Globus pallidus (tissue), 1 donor: ENCODE measurements around the gene NHSL2.

Source experiments
- DNase-seq: peaks from one replicate; pipeline ENCODE4 v3.0.0-alpha.2; 2015; ENCODE audit warnings: low spot score

NHSL2 gene

DNA sequence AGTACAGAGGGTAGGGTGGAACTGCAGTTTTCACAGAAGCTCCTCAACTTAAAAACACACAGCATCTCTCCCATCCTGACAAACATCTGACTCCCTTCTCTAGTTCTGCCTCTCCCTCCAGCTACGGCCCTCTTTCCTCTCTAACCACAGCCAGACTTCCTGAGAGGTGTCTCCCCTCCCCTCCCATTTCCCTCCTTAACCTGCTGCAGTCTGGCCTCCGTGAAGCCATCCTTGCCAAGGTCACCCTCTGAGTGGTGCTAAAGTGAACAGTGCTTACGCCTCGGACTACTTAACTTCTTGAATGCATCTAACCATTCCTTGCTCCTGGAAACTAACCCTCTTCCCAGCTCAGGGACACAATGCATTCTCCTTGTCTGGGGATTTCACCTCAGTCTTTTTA is 167.8 kb downstream of the NHSL2 start:
- DNase-seq: no peak

DNA sequence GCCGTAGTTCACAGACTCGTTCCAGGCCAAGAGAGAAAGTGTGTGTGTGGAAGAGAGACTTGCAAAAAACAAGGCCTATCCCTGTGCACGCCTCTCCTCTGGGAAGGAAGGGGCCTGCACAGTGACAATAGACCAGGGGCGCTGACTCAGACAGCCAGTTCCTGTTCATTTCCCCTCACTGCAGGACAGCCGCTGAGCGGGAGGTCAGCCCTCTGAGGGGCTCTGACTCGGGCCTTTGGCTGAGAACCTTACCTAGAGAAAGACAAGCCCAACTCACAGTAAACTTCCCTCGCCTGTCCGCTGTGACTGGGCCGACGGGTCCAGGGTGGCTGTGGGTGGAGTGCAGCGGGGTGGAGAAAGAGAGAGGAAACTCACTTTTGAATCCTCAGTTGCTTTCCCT is 169.0 kb downstream of the NHSL2 start:
- no peak for DNase-seq

DNA sequence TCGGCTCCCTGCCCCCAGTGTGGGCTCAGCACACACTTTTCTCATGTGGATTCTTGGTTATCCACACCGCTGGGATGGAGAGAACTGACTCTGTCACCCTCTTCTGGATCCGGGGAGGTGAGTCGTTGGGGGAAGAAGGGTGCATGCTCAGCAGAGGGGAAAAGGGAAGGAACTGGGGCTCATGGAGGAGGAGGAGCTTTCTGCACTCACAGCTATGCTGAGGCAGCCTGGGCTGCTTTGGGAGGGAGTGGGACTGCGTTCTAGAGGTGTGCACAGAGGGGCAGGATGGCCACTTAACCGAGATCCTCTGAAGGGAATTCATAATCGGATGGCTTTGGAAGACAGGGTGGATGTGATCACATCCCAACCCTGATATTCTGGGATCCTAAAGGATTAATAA is 169.5 kb downstream of the NHSL2 start:
- no peak for DNase-seq

DNA sequence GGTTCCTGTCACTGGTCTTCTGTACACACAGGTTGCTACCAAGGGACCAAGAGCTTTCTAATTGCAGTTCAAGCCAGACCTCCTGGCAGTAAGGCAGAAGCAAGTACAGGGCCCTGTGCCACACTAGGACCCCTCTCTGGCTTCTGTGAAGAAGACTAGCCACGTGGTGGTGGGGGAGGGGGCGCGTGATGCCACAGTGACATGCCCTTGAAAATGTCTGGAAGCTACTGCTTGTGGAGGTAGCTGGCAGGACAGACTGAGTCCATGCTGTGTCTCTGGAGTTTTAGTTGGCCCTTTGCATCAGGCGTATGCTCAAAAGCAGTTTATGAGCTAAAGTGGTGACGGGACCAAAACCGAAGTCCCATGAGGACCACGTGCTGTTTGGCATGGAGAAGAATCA is 170.2 kb downstream of the NHSL2 start:
- no peak for DNase-seq

DNA sequence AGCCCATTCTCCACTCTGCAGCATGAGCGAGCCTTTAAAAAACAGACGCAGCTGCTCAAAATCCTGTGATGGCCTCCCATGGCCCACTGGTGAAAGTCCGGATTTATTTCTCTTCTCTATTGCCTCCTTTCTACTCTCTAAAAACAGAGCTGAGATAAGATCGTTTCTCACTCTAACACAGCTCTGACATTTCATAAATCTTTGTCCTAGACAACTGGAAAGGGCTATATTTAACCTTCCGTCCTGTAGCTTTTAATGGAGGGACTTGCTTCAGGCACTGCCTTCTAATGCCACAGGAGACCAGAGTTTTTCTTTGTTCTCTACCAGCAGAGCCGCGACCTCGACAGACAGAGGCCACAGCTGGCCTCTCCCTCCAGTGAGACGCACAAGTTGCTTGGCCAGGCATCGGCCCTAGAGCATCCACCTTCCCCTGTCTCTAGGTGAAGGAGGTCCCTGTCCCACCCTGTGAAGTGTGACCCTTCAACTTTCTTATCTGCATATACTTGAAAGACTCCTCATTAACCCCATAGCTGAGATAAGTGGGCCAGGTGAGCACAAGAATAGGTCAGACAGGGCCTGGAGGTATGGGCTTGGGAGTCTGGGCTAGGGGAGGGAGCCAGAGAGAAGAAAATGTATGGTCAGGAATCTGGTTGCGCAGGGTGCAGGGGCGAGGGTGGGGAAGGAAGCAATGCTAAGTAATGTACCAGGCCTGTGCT is 171.1 kb downstream of the NHSL2 start:
- no peak for DNase-seq

DNA sequence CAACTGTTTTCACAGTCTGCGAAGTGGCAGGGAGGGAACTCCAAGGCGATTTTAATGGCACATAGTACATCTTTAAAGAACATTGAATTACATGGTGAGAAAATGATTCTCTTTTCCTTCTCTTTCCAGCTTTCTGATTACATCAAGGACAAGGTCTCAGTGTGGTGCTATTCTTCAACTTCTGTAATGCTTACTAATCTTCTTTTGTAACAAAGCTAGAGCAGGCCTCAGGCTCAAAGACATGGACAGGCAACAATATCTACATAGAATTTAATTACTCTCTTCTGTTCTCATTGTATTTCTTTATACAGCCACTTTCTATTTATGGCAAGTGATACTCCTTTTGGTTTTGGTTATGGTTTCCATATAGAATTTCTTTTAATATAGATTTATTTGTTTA is 172.6 kb downstream of the NHSL2 start:
- DNase-seq: no peak

DNA sequence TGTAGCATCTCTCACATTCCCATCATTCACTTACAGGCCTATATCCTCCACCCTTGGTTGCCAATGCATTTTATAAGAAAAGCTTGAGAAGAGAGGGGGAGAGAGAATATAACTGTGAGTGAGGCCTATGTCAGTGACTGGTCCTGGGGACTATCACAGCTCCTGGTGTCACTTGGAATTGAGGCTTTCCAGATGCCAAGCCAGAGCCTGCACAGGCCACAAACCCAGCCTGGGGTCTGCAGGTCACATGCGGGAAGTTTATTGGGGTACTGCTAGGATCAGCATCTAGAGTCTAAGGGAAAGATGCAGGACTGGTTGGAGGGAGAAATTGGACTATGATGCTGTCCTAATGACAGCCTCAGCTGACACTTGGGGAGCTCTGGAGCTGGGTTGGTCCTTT is 173.5 kb downstream of the NHSL2 start:
- DNase-seq: no peak

DNA sequence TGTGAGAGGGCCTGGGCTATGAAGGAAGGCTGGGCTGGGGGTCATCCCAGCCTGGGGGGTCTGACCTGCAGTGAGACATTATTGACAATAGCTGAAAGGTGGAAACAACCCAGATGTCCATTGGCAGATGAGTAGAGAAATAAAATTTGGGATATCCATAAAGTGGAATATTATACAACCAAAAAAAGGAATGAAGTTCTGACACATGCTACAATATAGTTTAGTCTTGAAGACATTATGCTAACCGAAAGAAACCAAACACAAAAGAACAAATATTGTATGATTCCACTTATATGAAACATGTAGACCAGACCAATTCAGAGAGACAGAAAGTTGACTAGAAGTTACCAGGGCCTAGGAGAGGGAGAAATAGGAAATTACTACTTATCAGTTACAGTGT is 176.3 kb downstream of the NHSL2 start:
- no peak for DNase-seq

DNA sequence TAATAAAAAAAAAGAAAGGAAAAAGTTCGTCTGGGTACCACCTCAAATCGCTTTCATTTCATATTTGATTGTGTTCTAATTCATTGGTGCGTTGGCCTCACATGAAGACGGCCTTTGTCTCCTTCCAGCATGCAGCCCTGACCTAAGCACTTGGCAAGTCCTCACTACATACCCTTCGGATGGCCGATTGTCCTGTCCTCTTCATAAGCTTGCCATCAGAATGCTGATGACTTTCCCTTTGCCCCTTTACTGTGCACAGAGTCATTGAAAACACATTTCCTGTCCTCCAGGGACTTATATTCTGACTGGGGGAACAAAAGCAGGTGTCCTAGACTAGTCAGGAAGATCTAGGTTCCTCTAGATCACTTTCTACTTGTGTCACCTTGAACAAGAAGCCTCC is 178.1 kb downstream of the NHSL2 start:
- DNase-seq: peak; percentile 61

DNA sequence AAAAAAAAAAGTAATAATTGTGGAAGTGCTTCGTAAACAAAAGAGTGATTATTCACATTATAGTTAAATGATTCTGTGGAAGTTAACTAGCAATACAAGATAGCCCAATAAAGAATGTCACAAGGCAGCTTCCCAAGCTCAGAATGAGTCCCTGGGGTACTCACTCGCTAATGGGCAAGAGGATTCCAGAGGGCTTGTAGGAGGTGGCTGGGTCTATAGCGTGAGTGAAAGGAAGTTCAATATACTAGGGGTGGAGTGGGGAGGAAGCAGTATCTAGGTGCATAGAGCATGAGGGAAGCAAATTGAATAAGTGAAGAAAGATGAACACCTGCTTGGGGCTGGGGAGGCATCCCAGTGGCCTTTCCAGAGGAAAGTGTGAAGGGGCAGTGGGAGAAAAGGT is 178.6 kb downstream of the NHSL2 start:
- DNase-seq: no peak

DNA sequence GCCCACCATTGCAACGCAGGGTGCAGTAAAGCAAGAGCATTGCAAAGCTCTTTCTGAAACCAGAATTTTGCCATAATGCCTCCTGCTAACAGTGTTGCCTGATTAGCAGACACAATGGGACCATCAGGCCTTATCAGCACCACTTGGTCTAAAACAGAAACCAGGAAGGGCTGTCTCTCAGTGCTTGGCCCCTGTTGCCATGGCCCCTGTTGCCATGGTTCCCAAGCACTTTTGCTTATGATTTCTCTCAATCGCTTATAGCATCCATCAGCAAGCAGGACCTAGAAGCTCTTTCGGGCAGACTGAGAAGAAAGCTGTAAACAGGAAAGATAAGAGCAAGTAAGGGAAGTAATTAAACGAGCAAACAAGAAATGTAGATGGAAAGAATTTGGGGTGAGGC is 184.2 kb downstream of the NHSL2 start:
- DNase-seq: no peak

DNA sequence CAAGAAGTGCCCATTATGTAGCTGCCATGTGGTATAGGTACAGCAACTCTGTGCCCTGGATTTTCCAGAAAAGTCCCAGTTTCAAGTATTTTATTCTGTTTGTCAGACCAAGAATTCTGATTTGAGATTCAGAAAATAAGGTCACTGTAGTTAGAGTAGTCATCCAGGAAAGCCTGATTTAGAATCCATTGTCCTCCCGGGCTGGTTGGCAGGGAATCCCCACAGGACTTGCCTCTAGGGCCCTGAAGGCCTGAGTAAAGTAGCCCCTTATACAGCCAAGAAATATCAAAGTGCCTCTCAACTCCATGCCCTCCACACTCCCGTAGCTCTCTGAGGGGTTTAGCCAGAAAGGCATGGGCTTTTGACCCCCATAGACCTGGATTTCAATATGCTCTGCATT is 184.7 kb downstream of the NHSL2 start:
- no peak for DNase-seq

DNA sequence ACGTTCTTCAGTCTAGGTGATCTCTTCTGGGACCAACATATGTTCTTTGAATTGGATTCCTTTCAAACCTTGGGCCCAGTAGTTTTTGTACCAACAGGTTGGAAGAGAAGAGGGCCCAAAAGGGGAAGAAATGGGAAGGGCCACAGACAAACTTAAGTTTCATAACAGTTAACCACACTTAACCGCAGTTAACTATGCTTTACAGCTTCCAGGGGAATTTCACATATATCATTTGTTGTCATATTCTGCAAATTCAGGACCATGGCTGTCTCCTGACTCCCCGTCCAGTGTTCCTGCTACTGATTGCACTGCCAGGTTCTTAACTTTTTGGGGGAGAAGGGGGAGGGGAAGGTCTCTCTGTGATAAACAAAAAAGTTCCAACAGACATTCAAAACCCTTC is 186.5 kb downstream of the NHSL2 start:
- no peak for DNase-seq

DNA sequence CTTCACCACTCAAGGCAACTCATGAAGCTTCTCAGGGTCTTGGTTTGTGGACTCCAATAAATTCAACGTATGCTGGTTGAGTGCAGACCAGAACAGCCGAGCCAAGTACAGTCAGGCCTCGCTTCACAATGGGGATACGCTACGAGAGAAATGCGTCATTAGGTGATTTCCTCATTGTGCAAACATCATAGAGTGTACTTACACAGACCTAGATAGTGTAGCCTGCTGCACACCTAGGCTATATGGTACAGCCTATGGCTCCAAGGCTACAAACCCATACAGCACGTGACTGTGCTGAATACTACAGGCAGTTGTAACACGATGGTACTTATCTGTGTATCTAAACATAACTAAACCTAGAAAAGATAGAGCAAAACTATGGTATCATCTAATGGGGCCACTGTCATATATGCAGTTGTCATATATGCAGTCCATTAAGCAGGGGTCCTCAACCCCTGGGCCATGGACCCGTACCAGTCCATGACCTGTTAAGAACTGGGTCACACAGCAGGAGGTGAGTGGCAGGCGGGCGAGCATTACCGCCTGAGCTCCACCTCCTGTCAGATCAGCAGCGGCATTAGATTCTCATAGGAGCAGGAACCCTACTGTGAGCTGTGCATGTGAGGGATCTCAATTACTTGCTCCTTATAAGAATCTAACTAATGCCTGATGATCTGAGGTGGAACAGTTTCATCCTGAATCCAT is 189.6 kb downstream of the NHSL2 start:
- DNase-seq: no peak

DNA sequence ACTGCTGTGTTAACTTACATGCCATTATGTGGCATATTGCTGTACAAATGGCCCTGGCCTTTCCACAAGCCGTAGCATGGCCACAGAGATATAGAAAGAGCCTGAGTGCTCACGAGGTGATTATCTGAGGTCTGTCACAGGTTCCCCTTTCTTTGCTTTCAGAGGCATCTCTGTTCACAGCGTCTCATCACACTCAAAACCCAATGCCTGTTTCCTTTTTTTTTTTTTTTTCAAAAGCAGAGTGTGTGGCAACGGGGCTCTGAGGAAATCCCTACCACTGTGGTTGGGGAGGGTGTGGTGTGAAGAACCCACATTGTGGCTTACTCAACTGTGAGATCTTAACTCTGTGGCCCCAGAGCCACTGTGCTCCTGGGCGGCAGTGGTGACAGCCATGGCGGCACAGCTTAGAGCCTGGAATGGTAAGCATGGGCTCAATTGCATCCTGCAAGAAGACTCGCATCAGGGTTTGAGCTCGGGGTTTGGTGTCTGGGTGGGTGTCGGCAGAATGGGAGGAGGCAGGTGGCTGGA is 190.2 kb downstream of the NHSL2 start:
- DNase-seq: peak; percentile 21

DNA sequence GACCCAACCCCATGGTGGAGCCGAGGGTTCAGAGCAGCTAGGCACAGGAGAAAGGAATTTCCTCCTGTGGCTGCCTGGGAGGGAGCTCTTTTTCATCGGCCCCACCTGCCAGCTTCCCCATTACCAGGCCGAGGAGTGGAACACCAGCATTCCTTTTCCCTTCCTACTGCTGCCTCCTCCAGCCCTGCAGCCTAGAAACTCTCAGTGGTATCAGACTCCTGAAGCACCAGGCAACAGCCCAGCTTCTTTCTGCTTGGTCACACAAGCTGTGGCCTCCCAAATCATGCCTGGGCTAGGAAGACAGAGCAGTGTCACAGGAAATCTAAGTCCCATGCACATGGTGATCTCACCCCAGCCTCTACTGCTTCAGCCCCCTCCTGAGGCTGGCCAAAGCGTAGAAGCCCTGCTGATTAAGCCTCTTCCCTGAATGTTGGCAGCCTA is 191.0 kb downstream of the NHSL2 start:
- DNase-seq: no peak

DNA sequence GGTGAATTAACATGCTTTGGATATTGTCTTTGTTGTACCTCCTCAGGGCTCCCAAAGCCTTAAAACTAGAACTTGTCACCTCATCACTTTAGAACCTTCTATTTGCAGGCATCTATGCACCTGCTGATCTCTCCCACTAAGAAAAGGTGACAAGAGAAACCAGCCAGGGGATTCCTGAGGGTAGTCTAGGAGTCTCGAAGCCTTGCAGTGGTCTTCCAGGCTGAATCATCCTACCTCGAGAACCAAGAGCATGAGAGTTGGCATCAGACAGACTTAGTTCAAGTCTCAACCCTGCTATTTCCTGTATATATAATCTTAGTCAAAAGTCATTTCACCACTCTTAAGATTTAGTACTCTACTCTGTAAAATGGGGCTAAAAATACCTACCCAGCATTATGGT is 191.5 kb downstream of the NHSL2 start:
- DNase-seq: no peak

DNA sequence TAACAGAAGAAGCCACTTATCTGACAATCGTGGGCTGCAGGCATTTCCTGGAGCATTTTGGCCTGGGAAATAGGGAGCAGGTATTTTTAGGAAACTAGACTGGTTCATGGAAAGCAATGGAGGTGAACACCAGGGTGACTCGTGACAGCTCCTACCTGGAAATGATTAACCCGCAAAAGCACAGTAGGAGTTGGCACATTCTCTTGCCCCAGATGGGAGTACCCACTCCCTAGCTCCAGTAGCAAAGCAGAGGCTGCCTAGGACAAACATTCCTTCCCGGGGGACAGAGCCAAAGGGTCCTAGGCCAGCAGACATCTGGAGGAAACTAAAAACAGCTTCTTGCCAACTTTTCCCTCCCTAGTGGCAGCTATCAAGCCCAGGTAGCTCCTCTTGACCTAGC is 192.1 kb downstream of the NHSL2 start:
- no peak for DNase-seq

DNA sequence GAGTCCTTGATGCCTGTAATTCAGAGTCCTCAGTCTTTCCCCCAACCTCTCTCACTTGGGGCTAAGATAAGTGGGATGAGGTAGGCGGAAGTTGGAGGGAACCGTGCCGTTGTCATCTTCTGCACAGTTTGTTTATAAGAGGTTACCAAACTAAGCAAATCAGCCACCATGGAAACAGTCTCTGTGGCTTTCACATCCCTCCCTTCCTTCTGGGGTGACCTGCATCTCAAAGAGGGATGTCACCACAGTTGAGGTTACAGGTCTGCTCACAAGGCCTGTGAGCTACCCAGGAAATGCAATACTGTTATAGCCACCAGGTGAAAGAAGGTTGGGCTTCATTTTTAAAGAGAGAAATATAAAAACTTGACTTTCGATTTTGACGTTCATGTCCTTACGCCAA is 194.8 kb downstream of the NHSL2 start:
- no peak for DNase-seq

DNA sequence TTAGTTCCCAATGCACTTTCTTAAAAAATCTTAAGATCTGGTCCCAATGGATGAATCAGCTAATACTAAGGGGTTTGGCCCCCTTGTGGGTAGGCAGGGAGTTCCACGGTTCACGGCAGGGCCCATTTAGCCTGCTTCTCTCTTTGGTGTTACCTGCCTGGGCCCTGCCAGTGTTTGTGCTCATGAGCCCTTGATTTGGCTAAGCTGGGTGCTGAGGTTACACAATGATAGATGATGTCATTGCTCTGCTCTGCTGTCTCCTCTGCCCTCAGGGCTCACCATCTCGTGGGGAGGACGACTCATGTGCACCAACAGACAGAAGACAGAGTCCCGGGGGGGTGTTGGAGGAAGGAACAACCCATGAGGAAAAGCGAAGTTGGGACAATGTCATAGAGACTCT is 196.7 kb downstream of the NHSL2 start:
- no peak for DNase-seq

DNA sequence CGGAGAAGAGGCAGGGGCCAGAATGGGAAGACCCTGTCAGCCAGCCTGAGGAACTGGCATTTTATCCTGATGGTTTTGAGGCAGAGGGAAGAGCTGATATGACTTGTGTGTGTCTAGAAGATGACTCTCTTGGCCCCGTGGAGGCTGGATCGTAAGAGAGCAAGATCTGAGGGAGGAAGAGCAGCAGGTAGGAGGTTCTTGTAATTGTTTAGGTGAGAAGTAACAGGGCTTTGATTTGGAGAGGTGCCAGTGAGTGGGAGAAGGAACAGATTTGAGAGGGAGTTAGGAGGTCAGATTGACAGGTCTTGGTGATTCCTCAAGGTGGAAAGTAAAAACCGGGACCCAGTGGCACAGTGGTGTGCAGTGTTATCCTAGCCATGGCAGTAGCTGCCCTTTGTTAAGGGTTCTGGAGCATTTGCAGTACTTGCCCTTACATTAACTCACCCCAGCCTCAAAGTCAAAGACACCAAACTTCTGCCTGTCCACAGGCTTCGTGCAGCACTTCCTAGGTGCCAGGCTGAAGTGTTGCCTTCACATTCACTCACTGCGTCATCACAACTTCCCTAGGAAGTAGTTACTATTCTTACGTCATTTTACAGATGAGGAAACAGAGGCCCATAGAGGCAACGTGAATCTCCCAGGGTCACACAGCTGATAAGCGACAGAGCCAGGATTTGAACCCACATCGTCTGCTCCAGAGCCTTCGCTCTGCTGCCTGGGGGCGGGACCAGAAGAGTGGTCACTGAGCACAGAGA is 197.4 kb downstream of the NHSL2 start:
- DNase-seq: no peak

DNA sequence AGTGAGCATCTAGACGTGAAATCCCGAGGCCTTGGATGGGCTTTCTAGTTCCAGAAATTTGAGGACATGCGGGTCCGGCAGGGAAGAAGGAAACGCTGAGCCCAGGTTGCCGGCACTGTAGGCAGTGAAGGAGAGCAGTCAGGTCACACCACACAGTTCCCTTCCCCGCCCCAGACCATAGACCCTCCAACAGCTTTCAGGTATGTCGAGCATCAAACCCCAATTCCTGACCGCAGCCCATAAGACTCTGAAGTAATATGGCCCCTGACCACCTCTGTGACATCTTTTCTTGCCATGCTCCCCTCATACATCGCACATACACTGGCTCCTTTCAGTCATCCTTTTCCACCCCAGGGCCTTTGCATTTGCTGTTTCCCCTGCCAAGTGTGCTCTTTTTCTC is 198.0 kb downstream of the NHSL2 start:
- no peak for DNase-seq
